Measurements from ENCODE around the gene TET3.
A peak's percentile ranks its signal among the peaks of the same experiment; 100 is the strongest.

The TET3 gene

DNA sequence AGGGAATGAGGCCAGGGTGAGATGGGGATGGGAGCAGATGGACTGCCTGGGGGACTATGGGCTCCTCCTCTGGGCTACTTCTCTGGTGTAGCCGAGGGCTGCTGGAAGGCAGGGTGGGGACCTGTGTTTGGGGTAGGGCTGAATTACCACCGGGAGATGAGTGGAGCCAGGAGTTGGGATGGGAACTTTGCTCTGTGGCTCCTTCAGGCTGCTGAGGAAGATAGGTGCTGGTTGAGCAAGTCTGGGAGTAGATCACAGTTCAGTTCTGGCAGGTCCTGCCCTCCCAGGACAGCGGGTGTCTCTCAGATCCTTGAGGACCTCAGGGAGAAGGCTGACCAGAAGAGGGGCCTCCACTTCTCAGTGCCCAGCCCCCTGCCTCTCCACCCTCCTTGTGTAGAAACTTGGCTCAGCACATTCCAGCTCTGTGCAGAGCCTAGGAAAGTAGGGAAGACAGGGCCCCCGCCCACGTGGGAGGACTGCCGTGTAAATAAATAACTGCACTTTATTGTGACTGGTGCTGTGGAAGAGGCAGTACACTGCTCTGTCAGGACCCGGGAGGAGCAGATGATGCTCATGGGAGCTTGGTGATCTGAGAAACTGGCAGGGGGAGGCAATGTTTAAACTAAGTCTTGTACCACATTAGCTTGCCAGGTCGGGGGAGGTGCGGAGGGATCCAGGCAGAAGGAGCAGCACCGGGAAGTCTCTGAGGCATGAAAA, 15.3 kb downstream of the TET3 start:
- H3K36me3 Mint-ChIP-seq, result peaks cover 8% of the 10 kb centered on the region
- H3K27me3 Mint-ChIP-seq, result peaks cover 13% of the 10 kb centered on the region
- peaks cover 60% of the 10 kb centered on the region for H3K4me1 Mint-ChIP-seq
- no peak for DNase-seq
- no peak overlapping the region for H3K27ac Mint-ChIP-seq
- H3K9me3 Mint-ChIP-seq, result no peaks in the 10 kb centered on the region
- CTCF ChIA-PET, result interaction anchor here (1.2 to 2.1 kb wide), 3 partner anchors 12 to 172 kb away, joined by 6 to 13 read pairs (median 7); partner anchors contain the start of gene STAMBP
- H3K4me3 Mint-ChIP-seq, result no peak overlapping the region

DNA sequence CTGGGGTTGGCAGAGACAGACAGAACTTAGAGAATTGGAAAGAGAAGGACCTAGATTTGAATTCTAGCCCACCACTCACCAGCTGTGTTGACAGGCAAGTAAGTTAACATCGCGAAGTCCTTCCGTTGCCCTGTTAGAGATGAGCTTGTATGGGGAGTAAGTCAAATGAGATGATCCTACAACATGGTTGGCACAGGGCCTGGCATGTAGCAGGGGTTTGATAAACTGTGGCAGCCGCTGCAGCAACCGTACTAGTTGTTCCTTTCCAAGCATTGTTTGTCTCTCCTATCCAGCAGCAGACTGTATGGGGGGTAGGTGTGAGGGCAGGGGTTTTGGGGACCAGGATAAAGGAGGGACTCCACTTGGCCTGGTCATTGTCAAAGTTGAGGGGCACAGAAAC, 16.0 kb downstream of the TET3 start:
- peaks cover 63% of the 10 kb centered on the region for H3K4me1 Mint-ChIP-seq
- CTCF ChIA-PET, result interaction anchor here (0.8 to 2.1 kb wide), 6 partner anchors 13 to 172 kb away, joined by 3 to 13 read pairs (median 5); partner anchors contain the start of gene STAMBP
- no peak overlapping the region for H3K4me3 Mint-ChIP-seq
- peaks cover 13% of the 10 kb centered on the region for H3K27me3 Mint-ChIP-seq
- peaks cover 11% of the 10 kb centered on the region for H3K36me3 Mint-ChIP-seq
- DNase-seq, result no peak
- H3K27ac Mint-ChIP-seq, result no peak overlapping the region
- H3K9me3 Mint-ChIP-seq, result no peaks in the 10 kb centered on the region

DNA sequence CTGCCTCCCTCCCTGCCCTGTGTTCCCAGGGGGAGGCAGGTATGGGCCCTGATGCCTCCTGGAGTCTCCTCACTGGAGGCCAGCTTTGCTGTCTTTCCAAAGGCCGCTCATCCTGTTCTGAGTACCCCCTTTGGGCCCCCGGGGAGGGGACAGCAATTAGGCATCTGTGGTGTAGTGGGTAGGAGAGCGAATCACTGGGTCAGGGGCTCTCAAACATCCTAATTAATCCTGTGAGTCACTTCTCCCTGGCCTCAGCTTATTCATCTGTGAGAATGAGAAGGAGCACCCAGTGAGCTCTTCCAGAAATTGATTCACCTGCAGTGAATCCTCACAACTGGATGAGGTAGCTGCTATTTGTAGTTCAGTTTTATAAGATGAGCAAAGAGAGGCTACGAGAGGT, 16.4 kb downstream of the TET3 start:
- H3K27ac Mint-ChIP-seq, result no peak overlapping the region
- H3K27me3 Mint-ChIP-seq, result peaks cover 13% of the 10 kb centered on the region
- peaks cover 11% of the 10 kb centered on the region for H3K36me3 Mint-ChIP-seq
- DNase-seq, result no peak
- CTCF ChIA-PET, result interaction anchor here (0.6 to 2.1 kb wide), 8 partner anchors 13 to 174 kb away, joined by 3 to 13 read pairs (median 4); partner anchors contain the start of gene STAMBP
- peaks cover 63% of the 10 kb centered on the region for H3K4me1 Mint-ChIP-seq
- H3K4me3 Mint-ChIP-seq, result peak overlapping the region; percentile 40
- no peaks in the 10 kb centered on the region for H3K9me3 Mint-ChIP-seq

- DNase-seq, result no peak
- Mint-ChIP-seq H3K27ac (no peak overlapping the region), H3K4me1 (peaks cover 59% of the 10 kb centered on the region)
These were observed 17.2 kb downstream of the TET3 start for GRCh38 chr2:74001781-74002504.

DNA sequence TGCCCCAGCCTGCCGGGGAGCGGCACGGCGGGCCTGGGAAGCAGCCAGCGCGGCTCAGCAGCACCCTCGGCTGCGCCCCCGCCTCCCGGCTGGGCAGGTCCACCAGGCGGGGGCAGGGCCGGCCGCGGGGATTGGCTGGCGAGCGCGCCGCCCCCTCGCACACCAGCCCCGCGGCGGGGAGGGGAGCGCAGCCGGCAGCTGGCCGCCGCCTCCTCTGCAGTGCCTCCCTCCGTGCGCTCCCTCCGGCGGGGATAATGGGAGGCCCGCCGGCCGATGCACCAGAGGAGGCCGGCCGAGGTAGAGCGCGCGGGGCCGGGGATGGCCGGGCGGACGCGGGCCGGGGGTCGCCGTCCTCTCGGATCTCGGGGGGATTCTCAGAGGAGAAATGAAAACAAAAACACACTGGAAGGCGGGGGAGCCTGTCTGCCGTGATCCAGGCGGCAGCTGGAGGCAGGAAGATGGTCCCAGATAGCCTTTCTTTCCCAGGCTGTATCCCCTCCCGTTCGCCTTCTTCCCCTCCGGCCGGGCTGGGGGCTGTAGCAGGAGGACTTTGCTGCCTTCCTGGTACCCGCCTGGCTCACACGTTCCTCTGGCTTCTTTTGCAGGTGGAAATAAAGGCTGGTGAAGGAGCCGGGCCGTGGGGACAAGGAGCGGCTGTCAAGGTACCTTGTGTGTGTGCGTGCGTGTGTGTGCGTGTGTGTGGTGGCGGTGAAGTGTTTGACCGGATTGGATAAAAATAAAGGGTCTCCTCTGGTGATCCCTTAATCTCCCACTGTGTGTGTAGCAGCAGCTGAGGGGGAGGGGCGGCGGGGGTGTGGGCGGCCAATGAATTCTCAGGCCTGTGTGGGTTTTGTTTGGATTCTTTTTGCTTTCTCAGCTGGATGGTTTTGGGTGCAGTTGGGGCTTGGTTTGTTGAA, 18.1 kb downstream of the TET3 start:
- peak; percentile 85 for DNase-seq
- peaks cover 13% of the 10 kb centered on the region for H3K27me3 Mint-ChIP-seq
- peak overlapping the region; percentile 75 for H3K4me3 Mint-ChIP-seq
- H3K4me1 Mint-ChIP-seq, result peaks cover 51% of the 10 kb centered on the region
- no peak overlapping the region for H3K27ac Mint-ChIP-seq
- CTCF ChIA-PET, result interaction anchor here (1.1 to 1.4 kb wide), 4 partner anchors 145 to 178 kb away, joined by 3 to 4 read pairs (median 3); partner anchors contain the start of genes BOLA3 and MOB1A
- H3K9me3 Mint-ChIP-seq, result no peaks in the 10 kb centered on the region
- peaks cover 11% of the 10 kb centered on the region for H3K36me3 Mint-ChIP-seq

More at GRCh38 chr2:74001781-74002504, 17.2 kb downstream of the TET3 start:
- peaks cover 11% of the 10 kb centered on the region for H3K36me3 Mint-ChIP-seq
- no peaks in the 10 kb centered on the region for H3K9me3 Mint-ChIP-seq
- peak overlapping the region; percentile 70 for H3K4me3 Mint-ChIP-seq
- CTCF ChIA-PET, result interaction anchor here (0.6 to 2.1 kb wide), 6 partner anchors 14 to 175 kb away, joined by 3 to 13 read pairs (median 4); no protein-coding TSS in a partner anchor
- peaks cover 13% of the 10 kb centered on the region for H3K27me3 Mint-ChIP-seq

- no peak overlapping the region for H3K27ac Mint-ChIP-seq
- H3K4me3 Mint-ChIP-seq, result peak overlapping the region; percentile 12
- H3K36me3 Mint-ChIP-seq, result peaks cover 9% of the 10 kb centered on the region
- H3K27me3 Mint-ChIP-seq, result peaks cover 13% of the 10 kb centered on the region
- peaks cover 42% of the 10 kb centered on the region for H3K4me1 Mint-ChIP-seq
- CTCF ChIA-PET, result interaction anchor here (0.8 to 1.4 kb wide), 6 partner anchors 8 to 179 kb away, joined by 3 to 4 read pairs (median 3); partner anchors contain the start of genes BOLA3 and MOB1A
- no peak for DNase-seq
- no peaks in the 10 kb centered on the region for H3K9me3 Mint-ChIP-seq
These were observed 18.9 kb downstream of the TET3 start for GRCh38 chr2:74003494-74004211.

- H3K27me3 Mint-ChIP-seq, result peaks cover 13% of the 10 kb centered on the region
- H3K4me3 Mint-ChIP-seq, result no peak overlapping the region
- H3K9me3 Mint-ChIP-seq, result no peaks in the 10 kb centered on the region
- peaks cover 38% of the 10 kb centered on the region for H3K4me1 Mint-ChIP-seq
- no peak for DNase-seq
- no peak overlapping the region for H3K27ac Mint-ChIP-seq
- CTCF ChIA-PET, result interaction anchor here (0.8 to 2.7 kb wide), 5 partner anchors 9 to 177 kb away, joined by 3 to 11 read pairs (median 3); partner anchors contain the start of genes BOLA3 and MOB1A
- peaks cover 9% of the 10 kb centered on the region for H3K36me3 Mint-ChIP-seq
These were observed 19.8 kb downstream of the TET3 start for GRCh38 chr2:74004212-74005182.

DNA sequence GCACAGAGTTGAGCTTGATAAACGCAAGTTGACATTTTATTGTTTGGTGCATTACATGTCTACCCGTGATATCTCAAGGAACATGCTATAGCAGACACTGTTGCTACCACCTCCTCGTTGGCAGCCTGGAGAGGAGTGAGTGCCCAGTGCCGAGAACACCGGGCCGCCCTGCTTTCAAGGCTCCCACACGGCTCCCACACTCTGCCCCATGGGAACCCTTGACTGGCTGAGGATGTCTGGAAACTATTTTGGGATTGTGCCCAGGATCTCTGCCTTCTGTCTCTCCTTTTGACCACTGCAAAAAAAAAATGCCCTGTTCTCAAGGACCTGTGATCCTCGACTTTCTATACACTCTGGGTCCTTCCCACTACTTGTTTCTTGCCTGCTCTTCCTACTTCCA, 21.1 kb downstream of the TET3 start:
- Mint-ChIP-seq H3K36me3 (peaks cover 11% of the 10 kb centered on the region), H3K27me3 (peaks cover 13% of the 10 kb centered on the region), H3K9me3 (no peaks in the 10 kb centered on the region), H3K4me1 (peaks cover 34% of the 10 kb centered on the region), H3K4me3 (no peak overlapping the region), H3K27ac (no peak overlapping the region)
- no peak for DNase-seq
- CTCF ChIA-PET, result interaction anchor here (2.7 kb wide), 1 partner anchor 97 kb away, joined by 11 read pairs; no protein-coding TSS in a partner anchor

DNA sequence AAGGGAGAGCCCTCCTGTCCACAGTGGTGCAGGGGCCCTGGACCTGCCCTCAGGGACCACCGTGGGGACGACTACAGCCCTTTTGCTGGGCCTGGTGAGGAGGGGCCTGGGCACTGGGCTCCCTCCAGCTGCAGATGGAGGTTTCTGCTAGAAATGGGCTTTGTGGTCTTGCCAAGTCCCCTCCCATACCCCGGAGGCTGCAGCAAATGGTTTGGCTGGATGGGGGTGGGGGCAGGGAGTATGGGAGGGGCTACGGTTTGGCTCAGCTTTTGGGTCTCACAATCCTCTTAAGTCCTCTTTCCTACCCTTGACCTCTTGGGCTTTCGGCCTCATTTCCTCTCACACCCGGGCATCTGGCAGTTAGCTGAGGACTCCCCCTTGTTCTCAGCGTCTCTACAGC, 21.7 kb downstream of the TET3 start:
- Mint-ChIP-seq H3K4me3 (no peak overlapping the region), H3K36me3 (peaks cover 11% of the 10 kb centered on the region), H3K4me1 (peaks cover 29% of the 10 kb centered on the region), H3K9me3 (no peaks in the 10 kb centered on the region), H3K27ac (no peak overlapping the region), H3K27me3 (peaks cover 8% of the 10 kb centered on the region)
- CTCF ChIA-PET, result interaction anchor here (1.7 to 2.7 kb wide), 2 partner anchors 26 to 98 kb away, joined by 4 to 11 read pairs; no protein-coding TSS in a partner anchor
- DNase-seq, result no peak

DNA sequence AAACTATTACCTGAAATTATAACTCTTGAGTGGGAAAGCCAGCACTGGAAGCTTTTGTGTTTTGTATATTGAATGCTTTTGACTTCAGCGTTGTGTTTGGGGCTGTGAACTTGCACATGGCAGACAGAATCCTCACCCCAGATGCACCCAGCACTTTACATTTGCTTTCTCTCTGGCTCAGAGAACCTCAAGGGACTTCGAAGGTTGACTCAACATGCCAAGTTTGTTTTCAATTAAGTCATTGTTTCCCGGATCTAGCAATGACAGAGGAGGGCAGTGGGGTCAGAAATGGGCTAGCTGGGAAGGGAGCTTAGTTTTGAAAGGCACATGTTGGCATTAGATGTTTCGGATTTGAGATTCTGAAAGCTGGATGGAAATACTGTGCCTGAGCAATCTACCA, 22.4 kb downstream of the TET3 start:
- peaks cover 22% of the 10 kb centered on the region for H3K4me1 Mint-ChIP-seq
- H3K27me3 Mint-ChIP-seq, result peaks cover 3% of the 10 kb centered on the region
- no peaks in the 10 kb centered on the region for H3K9me3 Mint-ChIP-seq
- H3K27ac Mint-ChIP-seq, result no peak overlapping the region
- no peak overlapping the region for H3K4me3 Mint-ChIP-seq
- H3K36me3 Mint-ChIP-seq, result peaks cover 9% of the 10 kb centered on the region
- CTCF ChIA-PET, result interaction anchor here (1.7 to 2.7 kb wide), 2 partner anchors 26 to 99 kb away, joined by 4 to 11 read pairs; no protein-coding TSS in a partner anchor
- DNase-seq, result no peak

DNA sequence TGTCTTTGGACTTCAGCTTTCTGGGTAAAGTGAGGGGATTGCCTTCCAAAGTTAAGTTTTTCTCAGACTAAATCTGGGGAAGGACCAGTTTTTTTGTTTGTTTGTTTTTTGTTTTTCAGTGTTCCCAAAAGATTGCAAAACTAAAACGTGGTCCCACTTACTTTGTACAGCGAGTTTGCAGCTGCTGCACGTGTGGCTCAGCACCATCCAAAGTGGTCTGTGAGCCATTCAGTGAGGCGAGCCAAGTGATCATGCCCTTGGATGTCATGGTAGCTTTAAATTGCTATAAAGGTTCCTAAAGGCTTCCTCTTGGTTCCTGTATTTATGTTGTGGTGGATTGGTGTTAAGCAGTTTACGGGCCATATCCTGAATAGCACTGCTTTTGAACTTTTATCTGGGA, 23.0 kb downstream of the TET3 start:
- no peak overlapping the region for H3K27ac Mint-ChIP-seq
- no peak for DNase-seq
- H3K4me3 Mint-ChIP-seq, result no peak overlapping the region
- peaks cover 21% of the 10 kb centered on the region for H3K4me1 Mint-ChIP-seq
- no peaks in the 10 kb centered on the region for H3K9me3 Mint-ChIP-seq
- CTCF ChIA-PET, result interaction anchor here (0.6 to 1.7 kb wide), 2 partner anchors 25 to 139 kb away, joined by 3 to 4 read pairs; no protein-coding TSS in a partner anchor
- peaks cover 12% of the 10 kb centered on the region for H3K36me3 Mint-ChIP-seq
- peaks cover 3% of the 10 kb centered on the region for H3K27me3 Mint-ChIP-seq

DNA sequence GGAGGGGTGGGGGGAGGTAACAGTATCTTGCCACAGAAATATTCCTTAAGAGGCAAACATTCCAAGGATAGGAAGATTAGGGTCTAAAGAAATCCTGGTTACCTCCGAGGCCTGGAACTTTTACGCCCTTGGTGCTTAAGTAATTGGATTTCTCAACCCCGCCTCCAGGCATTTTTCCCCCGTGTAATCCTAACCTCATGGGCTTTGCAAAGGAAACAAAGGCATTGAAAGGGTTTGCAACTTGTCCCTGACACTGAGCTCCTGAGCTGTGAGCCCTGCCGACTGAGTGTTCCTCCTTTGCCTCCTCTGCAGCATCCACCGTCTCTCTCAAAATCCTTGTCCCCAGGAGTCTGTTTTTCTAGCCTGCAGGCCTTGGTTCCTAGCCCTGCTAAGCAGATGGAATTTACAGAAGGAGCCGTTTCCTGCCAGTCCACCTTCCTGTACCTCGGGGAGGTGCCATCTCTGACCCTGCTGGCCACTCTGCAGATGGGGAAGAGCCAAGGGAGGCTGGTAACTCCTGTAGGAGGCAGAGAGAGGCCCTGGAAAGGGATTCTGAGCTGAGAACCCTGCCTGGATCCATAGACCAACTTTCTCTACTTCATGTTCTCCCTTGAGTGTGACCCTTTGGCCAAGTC, 24.2 kb downstream of the TET3 start:
- DNase-seq, result no peak
- H3K4me3 Mint-ChIP-seq, result no peak overlapping the region
- CTCF ChIA-PET, result no interaction called here
- H3K9me3 Mint-ChIP-seq, result no peaks in the 10 kb centered on the region
- H3K27ac Mint-ChIP-seq, result no peak overlapping the region
- peaks cover 10% of the 10 kb centered on the region for H3K4me1 Mint-ChIP-seq
- H3K27me3 Mint-ChIP-seq, result no peaks in the 10 kb centered on the region
- H3K36me3 Mint-ChIP-seq, result peaks cover 12% of the 10 kb centered on the region

All from activated naive CD4-positive, alpha-beta T cell treated with anti-CD3 and anti-CD28 coated beads, Interleukin-2, amount 10 ng/mL, durations not matched to agents 7 days and 5 days (primary cell).